ENCODE data around the gene SPANXN2.
"Not testable (repeated sequence)": the region's sequence is repeated elsewhere in the genome, so short reads cannot be mapped to it uniquely, and the experiment has no call there.

SPANXN2 gene, protein sequence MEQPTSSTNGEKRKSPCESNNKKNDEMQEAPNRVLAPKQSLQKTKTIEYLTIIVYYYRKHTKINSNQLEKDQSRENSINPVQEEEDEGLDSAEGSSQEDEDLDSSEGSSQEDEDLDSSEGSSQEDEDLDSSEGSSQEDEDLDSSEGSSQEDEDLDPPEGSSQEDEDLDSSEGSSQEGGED

DNA sequence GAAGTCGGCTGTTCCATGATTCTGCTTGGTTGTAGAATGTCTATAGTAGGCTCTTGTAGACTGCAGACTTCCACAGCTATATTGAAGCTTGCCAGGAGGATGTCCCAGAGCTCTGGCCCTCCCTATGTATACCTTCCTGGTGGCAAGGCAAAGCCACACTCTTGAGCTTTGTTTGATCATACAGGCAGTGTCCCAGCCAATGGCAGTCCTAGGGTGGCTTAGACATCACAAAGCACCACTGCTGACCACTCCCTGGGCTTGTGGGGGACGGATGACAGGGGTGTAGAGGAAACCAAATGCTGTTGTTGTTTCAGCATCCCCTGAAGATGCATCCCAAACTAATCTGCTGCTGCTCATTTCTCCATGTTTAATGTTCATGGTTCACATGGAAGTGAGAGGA is at the start of gene SPANXN2:
Gene SPANXN2 (minus strand): TSS at position 101 of the 400 bp plus-strand sequence. CDS start 84 bp downstream, at position 17.
- H3K9me3 ChIP-seq (ENCODE audit: control insufficient read depth in 1 of 2, low read length in 2 of 2); H3K27me3 ChIP-seq (ENCODE audit: control insufficient read depth in 1 of 2, insufficient read depth in 2 of 2, low read length in 2 of 2); H3K9ac ChIP-seq (ENCODE audit: low read depth in 1 of 2, low read length in 2 of 2); H3K4me3 ChIP-seq (ENCODE audit: low read depth in 1 of 2, low read length in 2 of 2); H3K27ac ChIP-seq (ENCODE audit: low read depth, low read length); H3K4me1 ChIP-seq (ENCODE audit: control insufficient read depth in 1 of 2, insufficient read depth in 2 of 2, low read length in 2 of 2); H3K36me3 ChIP-seq (ENCODE audit: control insufficient read depth in 1 of 2, insufficient read depth in 2 of 2, low read length in 2 of 2): not testable (repeated sequence)

DNA sequence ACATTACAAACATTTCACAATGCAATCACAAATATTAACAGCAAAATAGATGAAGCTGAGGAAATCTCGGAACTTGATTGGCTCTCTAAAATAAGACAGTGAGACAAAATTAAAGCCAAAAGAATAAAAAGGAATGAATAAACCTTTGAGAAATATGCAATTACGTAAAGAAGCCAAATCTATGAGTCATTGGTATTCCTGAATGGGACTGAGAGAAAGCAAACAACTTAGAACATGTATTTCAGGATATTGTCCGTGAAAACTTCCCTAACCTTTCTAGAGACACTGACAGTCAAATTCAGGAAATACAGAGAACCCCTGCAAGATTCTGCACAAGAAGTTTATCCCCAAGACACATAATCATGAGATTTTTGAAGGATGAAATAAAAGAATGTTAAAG is 48.4 kb upstream of the SPANXN2 start:
- Histone ChIP-seq H3K27me3 (ENCODE audit: control insufficient read depth in 1 of 2, insufficient read depth in 2 of 2, low read length in 2 of 2) (no peaks in the 10 kb centered on the region), H3K9ac (ENCODE audit: low read depth in 1 of 2, low read length in 2 of 2) (no peak overlapping the region), H3K27ac (ENCODE audit: low read depth, low read length) (no peak overlapping the region), H3K4me3 (ENCODE audit: low read depth in 1 of 2, low read length in 2 of 2) (no peak overlapping the region), H3K36me3 (ENCODE audit: control insufficient read depth in 1 of 2, insufficient read depth in 2 of 2, low read length in 2 of 2) (no peaks in the 10 kb centered on the region), H3K9me3 (ENCODE audit: control insufficient read depth in 1 of 2, low read length in 2 of 2) (no peaks in the 10 kb centered on the region), H3K4me1 (ENCODE audit: control insufficient read depth in 1 of 2, insufficient read depth in 2 of 2, low read length in 2 of 2) (no peaks in the 10 kb centered on the region)

DNA sequence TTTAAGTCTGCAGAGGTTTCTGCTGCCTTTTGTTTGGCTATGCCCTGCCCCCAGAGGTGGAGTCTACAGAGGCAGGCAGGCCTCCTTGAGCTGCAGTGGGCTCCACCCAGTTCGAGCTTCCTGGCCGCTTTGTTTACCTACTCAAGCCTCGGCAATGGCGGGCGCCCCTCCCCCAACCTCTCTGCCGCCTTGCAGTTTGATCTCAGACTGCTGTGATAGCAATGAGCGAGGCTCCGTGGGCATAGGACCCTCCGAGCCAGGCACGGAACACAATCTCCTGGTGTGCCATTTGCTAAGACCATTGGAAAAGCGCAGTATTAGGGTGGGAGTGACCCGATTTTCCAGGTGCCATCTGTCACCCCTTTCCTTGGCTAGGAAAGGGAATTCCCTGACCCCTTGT is 47.2 kb upstream of the SPANXN2 start:
- not testable (repeated sequence) for H3K4me1 ChIP-seq (ENCODE audit: control insufficient read depth in 1 of 2, insufficient read depth in 2 of 2, low read length in 2 of 2); H3K36me3 ChIP-seq (ENCODE audit: control insufficient read depth in 1 of 2, insufficient read depth in 2 of 2, low read length in 2 of 2); H3K27me3 ChIP-seq (ENCODE audit: control insufficient read depth in 1 of 2, insufficient read depth in 2 of 2, low read length in 2 of 2); H3K9ac ChIP-seq (ENCODE audit: low read depth in 1 of 2, low read length in 2 of 2); H3K9me3 ChIP-seq (ENCODE audit: control insufficient read depth in 1 of 2, low read length in 2 of 2); H3K4me3 ChIP-seq (ENCODE audit: low read depth in 1 of 2, low read length in 2 of 2); H3K27ac ChIP-seq (ENCODE audit: low read depth, low read length)

GRCh38 chrX:143757887-143758286 is 37.3 kb upstream of the SPANXN2 start:
- Histone ChIP-seq H3K27me3 (ENCODE audit: control insufficient read depth in 1 of 2, insufficient read depth in 2 of 2, low read length in 2 of 2) (no peaks in the 10 kb centered on the region), H3K9ac (ENCODE audit: low read depth in 1 of 2, low read length in 2 of 2) (no peak overlapping the region), H3K9me3 (ENCODE audit: control insufficient read depth in 1 of 2, low read length in 2 of 2) (peaks cover 0 to 3% of the 10 kb centered on the region in 2 donors), H3K4me1 (ENCODE audit: control insufficient read depth in 1 of 2, insufficient read depth in 2 of 2, low read length in 2 of 2) (no peaks in the 10 kb centered on the region), H3K36me3 (ENCODE audit: control insufficient read depth in 1 of 2, insufficient read depth in 2 of 2, low read length in 2 of 2) (no peaks in the 10 kb centered on the region), H3K4me3 (ENCODE audit: low read depth in 1 of 2, low read length in 2 of 2) (no peak overlapping the region), H3K27ac (ENCODE audit: low read depth, low read length) (no peak overlapping the region)

DNA sequence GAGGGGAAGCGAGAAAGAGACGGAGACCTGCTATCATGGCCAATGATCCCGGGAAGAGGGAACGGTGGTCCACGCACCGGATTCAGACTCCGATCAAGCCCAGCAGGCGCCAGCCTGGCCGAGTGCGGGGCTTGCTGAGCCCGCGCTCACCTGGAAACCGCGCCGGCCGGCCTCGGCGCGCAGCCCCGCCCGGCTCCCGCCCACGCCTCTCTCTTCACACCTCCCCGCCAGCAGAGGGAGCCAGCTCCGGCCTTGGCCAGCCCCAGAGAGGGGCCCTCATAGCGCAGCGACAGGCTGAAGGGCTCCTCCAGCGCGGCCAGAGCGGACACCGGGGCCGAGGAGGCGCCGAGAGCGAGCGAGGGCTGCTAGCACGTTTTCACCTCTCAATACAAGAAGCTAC is 36.8 kb upstream of the SPANXN2 start:
- no peaks in the 10 kb centered on the region for H3K27me3 ChIP-seq (ENCODE audit: control insufficient read depth in 1 of 2, insufficient read depth in 2 of 2, low read length in 2 of 2)
- no peak overlapping the region for H3K9ac ChIP-seq (ENCODE audit: low read depth in 1 of 2, low read length in 2 of 2)
- H3K36me3 ChIP-seq (ENCODE audit: control insufficient read depth in 1 of 2, insufficient read depth in 2 of 2, low read length in 2 of 2) = no peaks in the 10 kb centered on the region
- no peak overlapping the region for H3K27ac ChIP-seq (ENCODE audit: low read depth, low read length)
- no peaks in the 10 kb centered on the region for H3K4me1 ChIP-seq (ENCODE audit: control insufficient read depth in 1 of 2, insufficient read depth in 2 of 2, low read length in 2 of 2)
- no peak overlapping the region for H3K4me3 ChIP-seq (ENCODE audit: low read depth in 1 of 2, low read length in 2 of 2)
- peaks cover 0 to 3% of the 10 kb centered on the region in 2 donors for H3K9me3 ChIP-seq (ENCODE audit: control insufficient read depth in 1 of 2, low read length in 2 of 2)

DNA sequence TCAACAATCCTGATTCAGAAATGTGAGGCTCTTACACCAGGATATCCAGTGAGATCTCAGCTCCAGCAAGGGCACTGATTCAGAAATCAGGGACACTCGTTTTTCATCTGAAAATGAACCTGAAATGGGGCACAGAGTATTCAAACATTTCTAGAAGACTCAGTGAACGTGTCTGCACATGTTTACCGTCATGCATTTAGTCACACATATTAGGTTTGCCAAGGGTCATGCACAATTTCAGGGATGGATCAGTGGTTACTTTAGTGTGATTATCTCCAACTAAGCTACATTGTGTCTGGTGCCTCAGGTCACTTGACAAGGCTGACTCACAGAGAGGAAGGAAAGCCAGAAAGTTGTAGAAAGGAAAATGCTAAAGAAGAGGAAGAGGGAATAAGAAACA is 33.6 kb upstream of the SPANXN2 start:
- H3K9me3 ChIP-seq (ENCODE audit: control insufficient read depth in 1 of 2, low read length in 2 of 2) = peaks cover 0 to 3% of the 10 kb centered on the region in 2 donors
- no peak overlapping the region for H3K27ac ChIP-seq (ENCODE audit: low read depth, low read length)
- H3K4me3 ChIP-seq (ENCODE audit: low read depth in 1 of 2, low read length in 2 of 2) = no peak overlapping the region
- no peaks in the 10 kb centered on the region for H3K27me3 ChIP-seq (ENCODE audit: control insufficient read depth in 1 of 2, insufficient read depth in 2 of 2, low read length in 2 of 2)
- no peak overlapping the region for H3K9ac ChIP-seq (ENCODE audit: low read depth in 1 of 2, low read length in 2 of 2)
- H3K36me3 ChIP-seq (ENCODE audit: control insufficient read depth in 1 of 2, insufficient read depth in 2 of 2, low read length in 2 of 2) = no peaks in the 10 kb centered on the region
- H3K4me1 ChIP-seq (ENCODE audit: control insufficient read depth in 1 of 2, insufficient read depth in 2 of 2, low read length in 2 of 2) = no peaks in the 10 kb centered on the region

DNA sequence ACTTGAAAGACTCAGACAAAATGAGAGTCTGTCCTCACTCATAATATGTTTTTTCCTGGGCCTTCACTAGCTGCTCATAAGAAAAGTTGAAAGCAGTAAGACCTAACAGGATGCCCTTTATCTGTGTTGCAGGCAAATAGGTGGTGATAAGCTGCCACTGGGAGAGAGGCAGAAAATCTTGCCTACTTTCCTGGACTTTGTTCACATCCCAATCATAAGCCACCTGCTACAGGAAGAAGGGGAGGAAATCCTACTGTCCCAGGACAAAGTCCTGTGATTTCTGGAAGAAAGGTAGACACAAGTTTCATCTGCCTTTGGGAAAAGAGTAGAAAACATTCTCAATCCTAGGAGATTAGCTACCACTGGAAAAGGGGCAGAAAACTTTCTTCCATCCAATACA is 13.3 kb upstream of the SPANXN2 start:
- Histone ChIP-seq H3K9me3 (ENCODE audit: control insufficient read depth in 1 of 2, low read length in 2 of 2) (peaks cover 0 to 4% of the 10 kb centered on the region in 2 donors), H3K4me3 (ENCODE audit: low read depth in 1 of 2, low read length in 2 of 2) (no peak overlapping the region), H3K4me1 (ENCODE audit: control insufficient read depth in 1 of 2, insufficient read depth in 2 of 2, low read length in 2 of 2) (no peaks in the 10 kb centered on the region), H3K27ac (ENCODE audit: low read depth, low read length) (no peak overlapping the region), H3K9ac (ENCODE audit: low read depth in 1 of 2, low read length in 2 of 2) (no peak overlapping the region), H3K36me3 (ENCODE audit: control insufficient read depth in 1 of 2, insufficient read depth in 2 of 2, low read length in 2 of 2) (no peaks in the 10 kb centered on the region), H3K27me3 (ENCODE audit: control insufficient read depth in 1 of 2, insufficient read depth in 2 of 2, low read length in 2 of 2) (no peaks in the 10 kb centered on the region)

DNA sequence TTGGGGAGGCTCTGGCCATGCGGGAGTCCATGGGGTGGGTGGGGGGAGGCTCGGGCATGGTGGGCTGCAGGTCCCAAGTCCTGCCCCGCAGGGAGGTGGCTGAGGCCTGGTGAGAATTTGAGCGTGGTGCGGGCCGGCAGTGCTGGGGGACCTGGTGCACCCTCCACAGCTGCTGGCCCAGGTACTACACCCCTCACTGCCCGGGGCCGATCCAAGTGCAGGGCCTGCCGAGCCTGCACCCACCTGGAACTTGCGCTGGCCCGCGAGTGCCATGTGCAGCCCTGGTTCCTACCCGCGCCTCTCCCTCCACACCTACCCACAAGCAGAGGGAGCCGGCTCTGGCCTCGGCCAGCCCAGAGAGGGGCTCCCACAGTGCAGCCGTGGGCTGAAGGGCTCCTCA is 5.7 kb upstream of the SPANXN2 start:
- peaks cover 0 to 4% of the 10 kb centered on the region in 2 donors for H3K9me3 ChIP-seq (ENCODE audit: control insufficient read depth in 1 of 2, low read length in 2 of 2)
- no peaks in the 10 kb centered on the region for H3K4me1 ChIP-seq (ENCODE audit: control insufficient read depth in 1 of 2, insufficient read depth in 2 of 2, low read length in 2 of 2)
- H3K27ac ChIP-seq (ENCODE audit: low read depth, low read length) = no peak overlapping the region
- no peaks in the 10 kb centered on the region for H3K27me3 ChIP-seq (ENCODE audit: control insufficient read depth in 1 of 2, insufficient read depth in 2 of 2, low read length in 2 of 2)
- no peak overlapping the region for H3K9ac ChIP-seq (ENCODE audit: low read depth in 1 of 2, low read length in 2 of 2)
- H3K4me3 ChIP-seq (ENCODE audit: low read depth in 1 of 2, low read length in 2 of 2) = no peak overlapping the region
- H3K36me3 ChIP-seq (ENCODE audit: control insufficient read depth in 1 of 2, insufficient read depth in 2 of 2, low read length in 2 of 2) = no peaks in the 10 kb centered on the region

GRCh38 chrX:143701460-143701859 is 19.1 kb downstream of the SPANXN2 start:
- no peaks in the 10 kb centered on the region for H3K36me3 ChIP-seq (ENCODE audit: control insufficient read depth in 1 of 2, insufficient read depth in 2 of 2, low read length in 2 of 2)
- H3K27ac ChIP-seq (ENCODE audit: low read depth, low read length) = no peak overlapping the region
- no peak overlapping the region for H3K4me3 ChIP-seq (ENCODE audit: low read depth in 1 of 2, low read length in 2 of 2)
- H3K9me3 ChIP-seq (ENCODE audit: control insufficient read depth in 1 of 2, low read length in 2 of 2) = peaks cover 0 to 3% of the 10 kb centered on the region in 2 donors
- H3K9ac ChIP-seq (ENCODE audit: low read depth in 1 of 2, low read length in 2 of 2) = no peak overlapping the region
- no peaks in the 10 kb centered on the region for H3K4me1 ChIP-seq (ENCODE audit: control insufficient read depth in 1 of 2, insufficient read depth in 2 of 2, low read length in 2 of 2)
- no peaks in the 10 kb centered on the region for H3K27me3 ChIP-seq (ENCODE audit: control insufficient read depth in 1 of 2, insufficient read depth in 2 of 2, low read length in 2 of 2)

DNA sequence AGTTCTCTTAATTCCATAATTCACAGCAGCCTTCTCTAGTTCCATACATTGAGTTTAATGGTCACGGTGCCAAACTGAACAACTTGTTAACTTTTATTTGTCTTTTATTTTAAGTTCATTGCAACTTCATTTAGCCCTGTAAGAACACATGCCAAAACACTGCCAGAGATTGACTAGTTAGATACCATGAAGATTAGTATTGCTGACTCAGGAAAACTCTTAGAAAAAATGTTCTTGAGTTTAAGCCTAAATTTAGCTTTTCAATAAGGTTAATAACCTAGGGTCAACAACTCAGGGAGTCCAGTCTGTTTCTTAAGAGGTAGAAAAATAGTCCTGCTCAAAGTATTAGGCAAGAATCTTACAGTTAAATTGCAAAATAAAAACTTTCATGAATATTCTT is 25.7 kb downstream of the SPANXN2 start:
- no peaks in the 10 kb centered on the region for H3K27me3 ChIP-seq (ENCODE audit: control insufficient read depth in 1 of 2, insufficient read depth in 2 of 2, low read length in 2 of 2)
- no peak overlapping the region for H3K4me3 ChIP-seq (ENCODE audit: low read depth in 1 of 2, low read length in 2 of 2)
- no peaks in the 10 kb centered on the region for H3K4me1 ChIP-seq (ENCODE audit: control insufficient read depth in 1 of 2, insufficient read depth in 2 of 2, low read length in 2 of 2)
- H3K9me3 ChIP-seq (ENCODE audit: control insufficient read depth in 1 of 2, low read length in 2 of 2) = no peaks in the 10 kb centered on the region
- no peak overlapping the region for H3K27ac ChIP-seq (ENCODE audit: low read depth, low read length)
- no peaks in the 10 kb centered on the region for H3K36me3 ChIP-seq (ENCODE audit: control insufficient read depth in 1 of 2, insufficient read depth in 2 of 2, low read length in 2 of 2)
- no peak overlapping the region for H3K9ac ChIP-seq (ENCODE audit: low read depth in 1 of 2, low read length in 2 of 2)

- Histone ChIP-seq H3K9me3 (ENCODE audit: control insufficient read depth in 1 of 2, low read length in 2 of 2) (no peaks in the 10 kb centered on the region), H3K27me3 (ENCODE audit: control insufficient read depth in 1 of 2, insufficient read depth in 2 of 2, low read length in 2 of 2) (no peaks in the 10 kb centered on the region), H3K4me3 (ENCODE audit: low read depth in 1 of 2, low read length in 2 of 2) (no peak overlapping the region), H3K36me3 (ENCODE audit: control insufficient read depth in 1 of 2, insufficient read depth in 2 of 2, low read length in 2 of 2) (no peaks in the 10 kb centered on the region), H3K4me1 (ENCODE audit: control insufficient read depth in 1 of 2, insufficient read depth in 2 of 2, low read length in 2 of 2) (no peaks in the 10 kb centered on the region), H3K9ac (ENCODE audit: low read depth in 1 of 2, low read length in 2 of 2) (no peak overlapping the region), H3K27ac (ENCODE audit: low read depth, low read length) (no peak overlapping the region)
These were observed 37.1 kb downstream of the SPANXN2 start for GRCh38 chrX:143683486-143683885.

All from duodenal mucosa (tissue), 2 donors.